HG02642 (cell line): ENCODE data around the gene IFNW1.

ENCODE experiments used
- ATAC-seq: cut with Tn5 transposase; IDR thresholded peaks from one replicate; pipeline ENCODE4 v1.9.1; 2021; ENCODE audit warnings: mild to moderate bottlenecking; ENCODE audit not compliant: unreplicated experiment, poor library complexity

Gene IFNW1

DNA sequence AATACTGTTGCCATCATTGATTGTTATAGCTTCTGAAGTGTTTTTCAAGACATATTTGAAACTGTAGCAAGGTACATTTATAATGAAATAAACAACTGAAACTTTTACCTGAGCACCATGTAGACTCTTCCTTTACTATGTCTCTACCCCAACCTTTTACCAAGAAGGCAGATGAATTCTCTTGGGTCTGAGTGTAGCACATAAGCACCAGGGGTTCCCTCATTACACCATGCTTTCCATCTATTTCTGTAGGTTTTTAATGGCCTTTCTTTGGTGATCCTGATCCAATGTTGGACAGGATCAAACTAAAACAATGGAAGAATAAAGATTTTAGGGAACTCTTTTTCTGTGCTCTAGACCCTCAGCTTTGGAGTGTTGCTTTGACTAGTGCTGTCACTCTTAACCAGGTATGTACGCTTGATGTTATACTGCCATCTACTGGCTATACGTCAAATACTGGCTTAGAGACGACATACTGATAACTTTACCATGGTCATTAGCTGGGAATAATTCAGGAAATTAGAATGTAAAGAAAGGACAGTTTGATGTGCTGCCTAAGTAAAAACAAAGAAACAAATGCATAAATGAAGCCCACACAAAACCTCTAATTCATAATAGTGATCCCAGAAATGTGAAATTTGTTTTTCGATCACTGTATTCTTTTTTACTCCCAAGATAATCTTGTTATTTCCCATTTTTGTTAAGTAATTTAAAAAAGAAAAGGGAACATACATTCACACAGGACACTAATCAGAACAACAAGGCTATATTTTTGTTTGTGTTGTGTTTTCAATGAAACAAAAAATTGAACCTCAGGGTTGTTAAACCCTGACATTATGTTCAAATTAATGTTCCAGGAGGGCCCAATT is 30.7 kb downstream of the IFNW1 start:
- ATAC-seq = peak; percentile 95

DNA sequence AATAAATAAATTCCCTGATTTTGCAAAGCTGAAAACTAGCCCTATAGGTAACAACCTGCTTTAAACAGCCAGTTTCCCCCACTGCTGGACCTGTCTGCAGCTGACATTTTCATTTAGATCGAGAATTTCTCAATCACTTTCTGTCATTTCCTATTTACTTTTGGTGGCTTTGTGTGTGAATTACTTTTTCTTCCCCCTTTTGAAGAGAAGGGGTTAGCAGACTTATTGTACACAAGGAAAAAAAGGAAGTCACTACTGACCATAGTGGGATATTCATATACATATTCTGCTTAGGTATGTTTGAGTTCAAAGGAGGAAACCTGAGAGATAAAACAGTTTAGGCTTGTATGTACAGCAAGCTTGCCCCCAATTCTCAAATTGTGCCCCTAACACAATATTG is 36.8 kb downstream of the IFNW1 start:
- ATAC-seq = no peak

DNA sequence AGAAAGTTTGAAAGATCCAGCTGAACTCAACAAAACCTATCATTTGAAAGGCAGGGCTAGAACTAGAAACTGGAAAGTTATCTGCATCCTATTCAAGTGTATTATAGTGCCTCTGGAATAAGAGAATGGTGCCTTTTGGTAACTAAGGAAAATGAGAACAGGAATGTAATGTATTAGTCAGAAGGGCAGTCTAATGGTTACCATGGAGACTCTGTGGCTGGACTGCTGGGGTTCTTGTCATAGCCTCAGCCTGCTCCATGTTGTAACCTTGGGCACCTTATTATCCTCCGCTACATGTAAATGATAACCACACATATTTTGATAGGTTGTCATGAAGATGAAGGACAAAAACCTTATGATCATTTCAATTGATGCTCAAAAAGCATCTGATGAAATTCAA is 39.3 kb downstream of the IFNW1 start:
- ATAC-seq = no peak

DNA sequence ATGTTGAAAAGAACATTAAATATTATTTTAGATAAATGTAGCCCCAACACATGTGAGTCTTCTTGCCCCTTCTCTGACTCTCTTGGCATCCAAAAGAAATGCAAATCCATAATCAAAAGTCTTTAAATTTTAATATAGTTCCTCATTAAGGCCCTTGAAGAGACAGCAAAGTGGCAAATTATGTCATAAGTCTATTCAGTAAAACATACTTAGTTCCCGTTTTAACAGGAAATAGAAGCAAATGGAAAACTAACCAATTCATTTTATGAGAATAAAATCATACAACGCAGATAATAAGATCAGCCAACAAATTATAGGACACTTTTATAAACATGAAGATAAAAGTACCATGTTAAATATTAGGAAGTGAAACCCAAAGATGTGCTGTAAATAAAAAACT is 43.8 kb downstream of the IFNW1 start:
- ATAC-seq = no peak

DNA sequence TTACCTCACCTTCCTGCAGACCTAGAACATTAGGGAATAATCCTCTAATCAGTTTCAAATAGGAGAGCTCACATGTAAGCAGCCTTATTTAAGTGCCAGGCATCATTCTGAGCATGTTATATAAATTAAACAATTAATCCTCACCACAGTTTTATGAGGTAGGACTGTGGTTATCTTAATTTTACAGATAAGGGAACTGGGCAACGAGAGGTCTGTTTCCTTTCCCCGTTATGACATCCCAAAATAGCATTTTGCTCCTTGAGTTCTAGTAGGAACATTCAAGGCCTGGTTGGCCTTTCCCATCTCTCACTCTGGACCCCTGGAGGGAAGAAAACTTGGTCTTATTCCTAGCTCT is 44.8 kb downstream of the IFNW1 start:
- ATAC-seq = no peak

DNA sequence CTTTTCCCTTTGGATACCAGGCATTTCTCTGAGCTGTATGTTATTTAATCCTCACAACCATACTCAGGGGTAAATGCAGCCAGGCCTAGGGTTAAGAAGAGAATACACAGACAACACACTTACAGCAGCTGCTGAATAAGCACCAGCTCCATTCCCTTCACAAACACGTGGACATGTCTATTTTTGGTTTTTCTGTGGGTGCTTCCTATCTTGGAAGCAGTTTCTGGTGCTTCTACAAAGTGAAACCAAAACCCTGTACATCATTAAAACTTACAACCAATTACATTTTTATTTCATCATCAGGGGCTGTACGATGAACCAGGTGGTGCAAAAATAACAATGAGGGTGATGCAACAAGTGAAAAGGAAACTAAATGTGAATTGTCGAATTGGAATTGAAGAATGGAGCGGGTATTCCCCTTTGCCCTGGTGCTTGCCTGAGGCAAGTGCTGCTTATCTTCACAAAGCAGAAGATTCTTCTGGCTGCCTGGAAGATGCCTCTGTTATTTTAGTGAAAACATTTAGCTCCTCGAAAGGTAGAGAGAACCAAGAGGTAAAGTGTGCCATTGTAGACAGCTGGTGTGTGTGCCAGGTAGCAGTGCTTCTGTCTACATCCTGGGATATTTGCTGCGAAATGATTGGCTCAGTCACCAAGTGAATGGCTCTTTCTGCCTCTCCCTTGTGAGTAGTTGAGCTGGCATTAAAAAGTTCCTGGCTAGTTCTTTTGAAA is 45.3 kb downstream of the IFNW1 start:
- ATAC-seq = peak; percentile 86

DNA sequence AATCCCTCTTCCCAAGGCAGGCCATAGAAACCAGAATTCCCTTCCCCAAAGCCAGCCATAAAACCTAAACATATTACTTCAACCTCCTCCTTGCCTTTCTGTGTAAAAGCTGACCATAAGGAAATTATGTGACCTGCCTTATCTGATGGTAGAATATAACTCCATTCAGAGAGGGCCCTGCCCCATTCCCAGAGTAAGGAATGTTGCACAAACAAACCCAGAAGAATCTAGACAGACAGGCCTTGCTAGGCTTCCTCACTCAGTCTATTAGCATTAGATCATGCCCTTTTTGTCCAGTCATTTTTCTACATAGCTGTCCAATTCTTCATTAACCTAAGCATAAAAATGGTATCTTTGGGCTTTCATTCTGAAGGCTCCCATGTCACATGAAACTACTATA is 46.1 kb downstream of the IFNW1 start:
- no peak for ATAC-seq
